Astrocyte of the spinal cord (primary cell): ENCODE data around the gene JRKL.

Experiments used
- DNase-seq: peaks from one replicate; pipeline ENCODE4 v3.0.0; 2011; ENCODE audit warnings: low read depth, low spot score
- H3K4me3 ChIP-seq: 2 replicates; pipeline ENCODE4 v1.5.1; 2011; ENCODE audit warnings: low read depth, mild to moderate bottlenecking, low read length, moderate library complexity
- in situ Hi-C: cut with HindIII; loops from 2 replicates; pipeline ENCODE4 v1.10.0; 2017; ENCODE audit warnings: low sequenced_read_pairs
- TF ChIP-seq, protein P1 (sequence below): IDR thresholded peaks from 2 replicates; pipeline ENCODE4 v1.5.1; 2012; ENCODE audit warnings: low read depth, mild to moderate bottlenecking, low read length, inconsistent platforms

JRKL gene

DNA sequence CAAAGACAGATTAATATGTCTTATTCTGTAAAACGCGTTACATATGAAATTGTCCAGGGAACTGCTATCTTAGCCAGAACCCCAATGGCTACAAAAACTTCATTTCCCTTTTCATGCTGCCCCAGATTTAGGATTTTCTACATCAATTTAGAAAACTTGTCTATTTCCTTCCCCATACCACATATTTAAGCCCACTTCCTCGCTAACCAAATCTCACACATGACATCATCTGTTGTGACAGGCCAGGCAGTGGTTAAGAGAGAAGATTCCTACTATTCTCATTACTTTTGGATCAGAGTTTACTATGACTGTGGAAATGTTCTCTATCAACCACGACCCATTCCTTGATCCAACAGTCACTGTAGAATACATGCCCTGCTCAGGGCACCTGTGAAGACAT lies 16.0 kb upstream of the JRKL start:
- in situ Hi-C loops = no loop called here
- H3K4me3 ChIP-seq = no peak overlapping the region
- no peak for DNase-seq
- TF ChIP-seq, protein P1, sequence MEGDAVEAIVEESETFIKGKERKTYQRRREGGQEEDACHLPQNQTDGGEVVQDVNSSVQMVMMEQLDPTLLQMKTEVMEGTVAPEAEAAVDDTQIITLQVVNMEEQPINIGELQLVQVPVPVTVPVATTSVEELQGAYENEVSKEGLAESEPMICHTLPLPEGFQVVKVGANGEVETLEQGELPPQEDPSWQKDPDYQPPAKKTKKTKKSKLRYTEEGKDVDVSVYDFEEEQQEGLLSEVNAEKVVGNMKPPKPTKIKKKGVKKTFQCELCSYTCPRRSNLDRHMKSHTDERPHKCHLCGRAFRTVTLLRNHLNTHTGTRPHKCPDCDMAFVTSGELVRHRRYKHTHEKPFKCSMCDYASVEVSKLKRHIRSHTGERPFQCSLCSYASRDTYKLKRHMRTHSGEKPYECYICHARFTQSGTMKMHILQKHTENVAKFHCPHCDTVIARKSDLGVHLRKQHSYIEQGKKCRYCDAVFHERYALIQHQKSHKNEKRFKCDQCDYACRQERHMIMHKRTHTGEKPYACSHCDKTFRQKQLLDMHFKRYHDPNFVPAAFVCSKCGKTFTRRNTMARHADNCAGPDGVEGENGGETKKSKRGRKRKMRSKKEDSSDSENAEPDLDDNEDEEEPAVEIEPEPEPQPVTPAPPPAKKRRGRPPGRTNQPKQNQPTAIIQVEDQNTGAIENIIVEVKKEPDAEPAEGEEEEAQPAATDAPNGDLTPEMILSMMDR = no peak

DNA sequence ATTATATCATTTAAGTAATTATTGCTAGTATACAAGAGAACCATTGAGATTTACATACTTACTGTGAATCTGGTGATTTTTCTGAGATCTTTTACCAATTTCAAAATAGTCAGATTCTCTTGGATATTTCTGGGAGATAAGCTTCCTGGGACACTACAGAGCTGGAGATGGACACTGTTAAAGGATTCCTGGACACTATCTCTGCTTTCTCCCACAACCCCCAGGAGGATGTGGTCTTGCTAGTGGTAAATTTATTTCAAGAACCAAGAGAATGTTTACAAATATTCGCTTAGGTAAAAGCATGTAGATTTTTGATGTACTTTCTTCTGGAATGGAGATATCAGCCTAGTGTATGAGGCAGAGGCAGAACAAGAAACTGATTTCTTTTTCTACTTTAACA lies 13.0 kb upstream of the JRKL start:
- no peak for DNase-seq
- TF ChIP-seq, protein P1 = no peak
- H3K4me3 ChIP-seq = no peak overlapping the region
- in situ Hi-C loops = loop anchor here (25.0 kb wide), 1 partner anchor 539 kb away; no protein-coding TSS in a partner anchor

DNA sequence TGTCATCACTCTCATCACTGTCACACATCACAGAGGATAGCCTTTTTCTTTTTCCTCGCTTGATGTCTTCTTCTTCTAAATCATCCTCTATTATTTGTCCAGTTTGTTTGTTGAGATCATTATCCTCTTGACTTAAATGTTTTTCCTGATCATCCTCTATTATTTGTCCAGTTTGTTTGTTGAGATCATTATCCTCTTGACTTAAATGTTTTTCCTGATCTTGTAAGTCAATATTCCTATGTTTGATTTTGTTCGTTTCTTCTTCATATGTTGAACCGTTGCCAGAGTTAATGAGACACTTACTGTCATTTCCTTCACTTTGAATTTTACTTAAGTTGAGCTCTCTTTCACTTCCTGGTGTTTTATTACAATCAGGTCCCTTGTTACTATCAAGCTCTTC lies 5.7 kb upstream of the JRKL start:
- no peak for DNase-seq
- TF ChIP-seq, protein P1 = no peak
- in situ Hi-C loops = loop anchor here (25.0 kb wide), 1 partner anchor 547 kb away; no protein-coding TSS in a partner anchor
- H3K4me3 ChIP-seq = no peak overlapping the region

DNA sequence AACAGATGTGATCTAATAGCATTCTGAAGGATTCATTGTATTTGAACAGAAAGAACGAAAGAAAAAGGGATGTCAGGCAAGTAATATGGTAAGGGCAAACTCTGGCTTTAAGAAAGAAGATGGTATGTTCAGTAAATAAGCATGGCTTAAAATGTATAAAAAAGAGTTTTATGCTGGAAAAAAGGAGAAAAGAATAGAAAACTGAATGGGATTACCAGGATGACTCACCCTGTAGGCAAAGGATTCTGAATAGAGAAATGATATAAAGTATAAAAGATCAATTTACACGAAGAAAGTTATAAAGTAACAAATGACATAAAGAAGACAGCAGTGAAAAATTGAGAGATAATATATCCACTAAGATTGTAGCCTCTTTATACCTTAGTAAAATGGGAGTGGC lies 4.6 kb upstream of the JRKL start:
- H3K4me3 ChIP-seq = no peak overlapping the region
- TF ChIP-seq, protein P1 = no peak
- no peak for DNase-seq
- in situ Hi-C loops = loop anchor here (25.0 kb wide), 1 partner anchor 548 kb away; no protein-coding TSS in a partner anchor

DNA sequence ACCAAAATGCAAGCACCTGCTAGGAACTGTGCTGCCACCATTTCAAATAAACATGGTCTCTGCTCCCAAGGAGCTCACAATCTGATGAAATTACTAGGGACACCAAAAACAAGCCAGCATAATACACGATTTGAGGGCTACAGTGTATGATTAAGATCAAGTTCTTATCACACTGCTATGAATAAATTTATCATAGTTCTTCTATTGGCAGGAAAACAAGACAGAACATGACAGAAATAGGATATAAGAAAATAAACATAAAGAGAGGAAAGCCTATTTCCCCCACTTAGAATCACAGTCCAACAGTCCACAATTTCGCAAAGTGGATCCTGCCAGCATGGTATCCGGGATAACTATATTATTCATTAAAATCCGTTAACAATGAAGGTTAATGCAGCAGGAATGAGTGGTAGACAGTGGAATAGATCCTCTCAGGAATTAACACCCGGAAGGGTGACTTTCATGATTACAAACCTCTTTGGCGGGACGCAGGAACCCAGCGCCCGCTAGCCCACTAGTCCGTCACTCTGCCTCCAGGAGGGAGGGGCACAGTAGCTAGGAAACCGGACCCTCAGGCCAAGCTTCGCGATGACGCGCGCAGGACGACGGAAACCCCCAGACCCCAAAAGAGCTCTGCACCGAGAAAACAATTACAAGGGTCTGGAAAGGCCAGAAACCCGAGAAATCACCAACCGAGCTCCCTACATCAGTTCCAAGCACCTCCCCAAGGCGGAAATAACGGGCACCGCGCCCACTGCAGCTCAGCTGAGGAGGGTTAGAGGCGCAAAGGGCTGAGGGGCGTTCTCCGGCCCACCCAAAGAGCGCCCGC lies 708 bp upstream of the JRKL start:
- in situ Hi-C loops = loop anchor here (25.0 kb wide), 1 partner anchor 552 kb away; no protein-coding TSS in a partner anchor
- TF ChIP-seq, protein P1 = no peak
- H3K4me3 ChIP-seq = peak overlapping the region; percentile 89
- no peak for DNase-seq

DNA sequence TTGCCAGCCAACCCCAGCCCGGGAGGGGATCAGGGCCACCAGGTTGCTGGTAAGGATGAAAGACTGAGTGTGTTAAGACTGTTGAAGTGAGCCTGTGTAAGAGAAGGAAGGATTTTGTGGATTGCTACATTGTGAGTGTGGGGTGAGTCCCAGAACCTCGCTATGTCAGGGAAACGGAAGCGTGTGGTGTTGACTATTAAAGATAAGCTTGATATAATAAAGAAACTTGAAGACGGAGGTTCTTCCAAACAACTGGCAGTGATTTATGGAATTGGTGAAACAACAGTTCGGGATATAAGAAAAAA lies 627 bp downstream of the JRKL start:
- in situ Hi-C loops = loop anchor here (25.0 kb wide), 1 partner anchor 553 kb away; no protein-coding TSS in a partner anchor
- no peak for DNase-seq
- TF ChIP-seq, protein P1 = no peak
- H3K4me3 ChIP-seq = peak overlapping the region; percentile 89
